GM12872 (cell line): ENCODE results near the gene ABCC11.

ENCODE experiments used
- CTCF ChIP-seq: IDR thresholded peaks from 3 replicates; pipeline ENCODE4 v1.5.1; 2011; ENCODE audit warnings: low read depth, mild to moderate bottlenecking, low read length, moderate library complexity; ENCODE audit not compliant: insufficient read depth

Gene ABCC11

GRCh38 chr16:48133455-48134211 is 113.7 kb downstream of the ABCC11 start:
- no peak for TF ChIP-seq CTCF

DNA sequence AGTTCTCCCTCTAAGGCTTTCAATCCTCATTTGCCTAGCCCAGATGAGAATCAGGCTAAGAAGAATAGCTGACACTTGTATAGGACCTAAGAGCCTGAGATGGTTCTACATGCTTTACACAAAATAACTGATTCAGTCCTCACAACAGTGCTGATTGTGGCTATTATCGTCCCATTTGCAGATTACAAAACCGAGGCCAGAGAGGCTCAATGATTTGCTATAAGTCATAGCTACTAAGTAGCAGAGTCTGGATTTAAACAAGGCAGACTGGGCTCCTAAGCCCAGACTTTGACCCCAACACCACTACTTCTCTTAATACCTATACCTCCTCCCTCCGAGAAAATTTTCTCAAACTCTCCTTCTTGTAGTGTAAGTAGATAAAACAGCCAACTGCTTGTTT is 114.6 kb downstream of the ABCC11 start:
- no peak for TF ChIP-seq CTCF

DNA sequence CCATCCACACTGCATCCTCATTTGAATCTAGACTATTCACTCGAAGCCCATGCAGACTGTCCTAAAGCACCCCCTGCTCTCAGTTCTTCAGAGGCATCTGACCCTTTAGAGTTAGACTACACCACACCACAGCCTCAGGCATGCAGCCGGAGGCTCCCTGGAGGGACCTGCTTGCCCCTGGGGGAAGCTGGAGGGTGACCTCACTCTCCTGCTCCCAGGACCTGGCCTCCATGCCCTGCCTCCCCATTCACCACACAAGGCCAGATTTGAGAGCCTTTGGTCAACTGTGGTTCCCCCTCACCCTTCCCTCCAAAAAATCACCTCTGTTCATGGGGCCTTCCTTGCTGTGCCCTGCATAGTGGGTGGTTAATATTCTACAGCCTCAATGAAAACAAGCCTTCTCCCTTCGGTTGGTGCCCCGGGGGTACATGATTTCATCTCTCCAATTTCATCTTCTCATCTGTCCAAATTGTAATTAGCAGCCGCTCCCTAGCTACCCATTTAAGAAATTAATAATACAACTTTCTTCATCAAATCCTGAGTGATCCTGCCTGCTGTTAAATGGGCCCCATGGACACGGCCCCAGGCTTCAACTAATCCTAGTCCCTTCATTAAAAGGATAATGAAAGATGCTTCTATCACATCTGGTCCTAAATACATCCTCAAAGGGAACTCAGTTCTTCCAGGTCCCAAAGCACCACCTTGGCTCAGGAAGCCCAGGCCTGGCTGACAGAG is 116.0 kb downstream of the ABCC11 start:
- no peak for TF ChIP-seq CTCF

DNA sequence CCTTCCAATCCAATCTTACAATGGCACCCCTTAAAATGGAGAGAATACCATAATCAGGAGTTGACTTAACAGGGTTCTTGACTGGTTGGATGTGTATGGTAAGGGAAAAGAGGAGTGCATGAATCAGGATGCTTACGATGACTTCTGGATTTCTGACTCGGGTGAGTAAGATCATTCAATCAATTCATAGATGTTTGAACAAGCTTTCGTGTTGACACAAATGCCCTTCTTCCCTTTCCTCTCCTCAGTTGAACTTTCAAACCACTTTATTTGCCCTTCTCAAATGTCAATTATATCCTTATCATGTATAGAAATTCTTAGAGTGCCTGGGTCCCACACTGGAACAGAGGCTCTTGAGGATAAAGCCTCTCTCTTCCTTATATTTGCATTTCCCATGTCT is 117.4 kb downstream of the ABCC11 start:
- TF ChIP-seq CTCF = no peak

GRCh38 chr16:48128769-48129168 is 118.6 kb downstream of the ABCC11 start:
- no peak for TF ChIP-seq CTCF

DNA sequence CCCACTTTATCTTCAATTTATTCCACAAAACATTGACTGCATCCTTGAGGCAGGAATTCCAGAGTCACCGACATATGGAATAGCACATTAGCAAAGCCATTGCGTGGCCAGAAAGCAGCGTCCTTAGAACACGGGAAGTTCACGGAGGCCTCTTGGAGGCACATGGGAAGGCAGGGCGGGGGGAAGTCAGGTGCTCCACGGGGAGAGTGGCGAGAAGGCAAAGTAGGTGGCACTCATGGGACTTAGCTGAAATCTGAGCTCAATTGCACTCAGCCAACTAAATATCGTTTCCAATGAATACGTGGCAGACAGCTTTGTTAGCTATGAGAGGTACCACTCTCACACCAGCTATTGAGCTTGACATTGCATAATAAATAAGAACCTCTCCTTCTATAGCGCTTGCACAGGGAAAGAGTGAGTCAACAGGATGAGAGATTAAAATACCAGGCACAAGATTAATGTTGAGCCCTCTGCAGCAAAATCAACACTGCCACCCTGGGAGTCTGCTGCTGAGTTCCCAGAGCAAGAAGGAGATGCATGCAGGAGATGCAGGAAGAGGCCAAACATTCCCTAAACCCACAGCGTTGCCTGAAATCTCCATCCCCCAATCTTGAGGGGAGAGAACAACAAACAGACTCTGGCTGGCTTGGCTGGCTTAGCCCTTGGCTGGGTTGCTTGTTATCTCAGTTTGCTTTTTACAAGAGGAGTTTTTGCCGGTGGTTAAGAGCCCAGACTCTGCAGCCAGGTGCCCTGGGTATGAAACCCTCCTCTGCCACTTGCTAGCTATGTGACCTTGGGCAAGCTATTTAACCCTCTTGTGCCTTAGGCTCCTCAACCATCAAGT is 120.3 kb downstream of the ABCC11 start:
- TF ChIP-seq CTCF = no peak

GRCh38 chr16:48125888-48126287 is 121.5 kb downstream of the ABCC11 start:
- TF ChIP-seq CTCF = no peak
